ENCODE data around the gene CSMD2.

Gene CSMD2

DNA sequence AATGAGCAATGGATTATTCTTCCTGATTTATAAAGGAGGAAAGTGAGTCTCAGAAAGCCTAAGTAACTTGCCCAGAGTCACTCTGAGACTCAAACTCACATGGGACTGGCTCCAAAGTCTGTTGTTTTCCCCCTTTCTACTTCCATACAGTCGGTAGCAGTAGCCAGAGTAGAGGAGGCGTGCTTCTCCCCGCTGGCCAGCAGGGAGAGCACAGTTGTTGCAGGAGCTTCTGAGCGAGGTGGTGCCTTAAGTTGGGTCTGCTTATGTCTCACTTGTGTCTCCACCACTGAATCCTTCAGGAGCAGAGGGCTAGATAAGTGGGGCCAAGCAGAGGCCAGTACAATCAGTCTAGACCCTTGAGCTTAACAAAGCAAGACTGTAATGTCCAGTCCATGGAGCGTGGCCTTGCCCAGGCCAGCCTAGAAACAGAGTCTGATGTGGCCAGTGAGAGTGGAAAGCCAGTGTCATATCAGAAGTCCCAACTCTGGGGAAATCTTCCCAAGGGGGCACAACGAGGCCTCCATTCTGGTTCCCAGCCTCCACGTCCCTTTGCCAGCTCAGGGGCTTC is 510.7 kb downstream of the CSMD2 start:
- no peak overlapping the region for H3K4me3 ChIP-seq (ENCODE audit: control insufficient read depth, low read depth, low read length)
- TF ChIP-seq, protein P1, sequence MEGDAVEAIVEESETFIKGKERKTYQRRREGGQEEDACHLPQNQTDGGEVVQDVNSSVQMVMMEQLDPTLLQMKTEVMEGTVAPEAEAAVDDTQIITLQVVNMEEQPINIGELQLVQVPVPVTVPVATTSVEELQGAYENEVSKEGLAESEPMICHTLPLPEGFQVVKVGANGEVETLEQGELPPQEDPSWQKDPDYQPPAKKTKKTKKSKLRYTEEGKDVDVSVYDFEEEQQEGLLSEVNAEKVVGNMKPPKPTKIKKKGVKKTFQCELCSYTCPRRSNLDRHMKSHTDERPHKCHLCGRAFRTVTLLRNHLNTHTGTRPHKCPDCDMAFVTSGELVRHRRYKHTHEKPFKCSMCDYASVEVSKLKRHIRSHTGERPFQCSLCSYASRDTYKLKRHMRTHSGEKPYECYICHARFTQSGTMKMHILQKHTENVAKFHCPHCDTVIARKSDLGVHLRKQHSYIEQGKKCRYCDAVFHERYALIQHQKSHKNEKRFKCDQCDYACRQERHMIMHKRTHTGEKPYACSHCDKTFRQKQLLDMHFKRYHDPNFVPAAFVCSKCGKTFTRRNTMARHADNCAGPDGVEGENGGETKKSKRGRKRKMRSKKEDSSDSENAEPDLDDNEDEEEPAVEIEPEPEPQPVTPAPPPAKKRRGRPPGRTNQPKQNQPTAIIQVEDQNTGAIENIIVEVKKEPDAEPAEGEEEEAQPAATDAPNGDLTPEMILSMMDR (IDR thresholded peaks at IDR 0.05; ENCODE audit: control insufficient read depth, insufficient read depth, low read depth, low read length, missing control alignments), result peak; percentile 67
- peak; percentile 5 for DNase-seq (ENCODE audit: low read depth)

GRCh38 chr1:33653226-33653625 is 511.8 kb downstream of the CSMD2 start:
- no peak overlapping the region for H3K4me3 ChIP-seq (ENCODE audit: control insufficient read depth, low read depth, low read length)
- TF ChIP-seq, protein P1 (IDR thresholded peaks at IDR 0.05; ENCODE audit: control insufficient read depth, insufficient read depth, low read depth, low read length, missing control alignments), result no peak
- DNase-seq (ENCODE audit: low read depth), result no peak

DNA sequence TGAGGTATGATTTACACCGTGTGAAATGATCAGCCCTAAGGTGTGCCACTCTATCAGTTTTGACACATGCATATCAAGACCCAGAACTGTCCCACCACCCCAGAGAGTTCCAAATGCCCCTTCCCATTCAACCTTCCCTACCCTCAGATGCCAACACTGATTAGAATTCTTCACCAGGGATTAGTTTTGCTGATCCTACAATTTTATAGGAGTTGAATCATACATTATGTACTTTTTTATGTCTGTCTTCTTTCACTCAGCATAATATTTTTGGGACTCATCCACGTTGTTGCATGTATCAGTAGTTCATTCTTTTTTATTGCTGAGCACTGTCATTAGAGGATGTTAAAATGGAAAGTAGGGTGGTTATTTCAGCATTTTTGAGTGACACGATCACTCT is 514.3 kb downstream of the CSMD2 start:
- TF ChIP-seq, protein P1 (IDR thresholded peaks at IDR 0.05; ENCODE audit: control insufficient read depth, insufficient read depth, low read depth, low read length, missing control alignments), result no peak
- no peak overlapping the region for H3K4me3 ChIP-seq (ENCODE audit: control insufficient read depth, low read depth, low read length)
- no peak for DNase-seq (ENCODE audit: low read depth)

- TF ChIP-seq, protein P1 (IDR thresholded peaks at IDR 0.05; ENCODE audit: control insufficient read depth, insufficient read depth, low read depth, low read length, missing control alignments), result no peak
- H3K4me3 ChIP-seq (ENCODE audit: control insufficient read depth, low read depth, low read length), result no peak overlapping the region
- no peak for DNase-seq (ENCODE audit: low read depth)
These were observed 515.3 kb downstream of the CSMD2 start for GRCh38 chr1:33649759-33650158.

DNA sequence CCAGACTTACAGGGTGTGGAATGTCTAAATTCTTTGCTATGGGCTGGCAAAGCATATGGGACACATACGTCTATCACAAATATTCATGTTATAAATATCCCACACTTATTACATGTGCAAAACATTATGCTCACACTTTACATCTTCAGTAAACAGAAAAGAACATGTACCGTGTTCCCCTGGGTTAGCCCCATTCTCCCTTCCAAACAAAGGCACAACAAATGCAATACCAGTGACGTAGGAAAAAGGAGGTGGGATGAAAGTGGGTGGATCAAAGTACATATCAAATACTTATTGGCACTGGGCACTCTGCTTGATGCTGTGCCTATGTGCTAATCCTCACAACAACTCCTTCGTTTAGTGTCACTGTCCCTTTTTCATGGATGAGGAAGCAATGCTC is 521.8 kb downstream of the CSMD2 start:
- no peak overlapping the region for H3K4me3 ChIP-seq (ENCODE audit: control insufficient read depth, low read depth, low read length)
- TF ChIP-seq, protein P1 (IDR thresholded peaks at IDR 0.05; ENCODE audit: control insufficient read depth, insufficient read depth, low read depth, low read length, missing control alignments), result no peak
- no peak for DNase-seq (ENCODE audit: low read depth)

- H3K4me3 ChIP-seq (ENCODE audit: control insufficient read depth, low read depth, low read length), result no peak overlapping the region
- DNase-seq (ENCODE audit: low read depth), result no peak
- TF ChIP-seq, protein P1 (IDR thresholded peaks at IDR 0.05; ENCODE audit: control insufficient read depth, insufficient read depth, low read depth, low read length, missing control alignments), result peak; percentile 70
These were observed 523.8 kb downstream of the CSMD2 start for GRCh38 chr1:33641104-33641830.
